OCI-LY1 (cell line): ENCODE measurements around the gene FOXK1.

ENCODE experiments used
- H2AFZ ChIP-seq: fragments of 200-600 bp; sonication (generic), shearing (Covaris generic); 2 replicates; pipeline ENCODE4 v1.6.0; 2014; ENCODE audit warnings: antibody characterized with exemption, mild to moderate bottlenecking, low read length
- H3F3A ChIP-seq: fragments of 200-600 bp; sonication (generic), shearing (Covaris generic); 2 replicates; pipeline ENCODE4 v1.6.0; 2014; ENCODE audit warnings: mild to moderate bottlenecking, antibody characterized with exemption, low read length, moderate library complexity; ENCODE audit not compliant: insufficient read depth
- H3K27ac ChIP-seq: fragments of 200-600 bp; sonication (generic); 2 replicates; pipeline ENCODE4 v1.5.1; 2014; ENCODE audit warnings: low read length, mixed run types, mild to moderate bottlenecking, low read depth; ENCODE audit not compliant: poor library complexity, severe bottlenecking
- H3K27me3 ChIP-seq: fragments of 200-600 bp; sonication (generic); 2 replicates; pipeline ENCODE4 v1.6.0; 2014; ENCODE audit warnings: antibody characterized with exemption, mild to moderate bottlenecking, low read length, moderate library complexity; ENCODE audit not compliant: insufficient read depth
- H3K36me3 ChIP-seq: fragments of 200-600 bp; sonication (generic); 2 replicates; pipeline ENCODE4 v1.6.1; 2014; ENCODE audit warnings: mild to moderate bottlenecking, antibody characterized with exemption, low read length, moderate library complexity, mixed read lengths; ENCODE audit not compliant: insufficient read depth
- H3K4me1 ChIP-seq: fragments of 200-600 bp; sonication (generic); 2 replicates; pipeline ENCODE4 v1.5.1; 2014; ENCODE audit warnings: mild to moderate bottlenecking, low read length, moderate library complexity; ENCODE audit not compliant: insufficient read depth, severe bottlenecking
- H3K4me2 ChIP-seq: fragments of 200-600 bp; sonication (generic), shearing (Covaris generic); 2 replicates; pipeline ENCODE4 v1.6.1; 2014; ENCODE audit warnings: low read length
- H3K4me3 ChIP-seq: fragments of 200-600 bp; sonication (generic); 2 replicates; pipeline ENCODE4 v1.5.1; 2014; ENCODE audit warnings: low read length, low read depth, mild to moderate bottlenecking, mixed read lengths; ENCODE audit not compliant: poor library complexity, severe bottlenecking
- H3K79me2 ChIP-seq: fragments of 200-600 bp; shearing (Covaris generic); 2 replicates; pipeline ENCODE4 v1.6.1; 2016; ENCODE audit warnings: mixed run types, low read length, mixed read lengths; ENCODE audit not compliant: insufficient read depth
- H3K9ac ChIP-seq: fragments of 200-600 bp; sonication (generic), shearing (Covaris generic); 2 replicates; pipeline ENCODE4 v1.6.1; 2014; ENCODE audit warnings: mild to moderate bottlenecking, low read length, mixed read lengths
- H3K9me2 ChIP-seq: fragments of 200-600 bp; sonication (generic), shearing (Covaris generic); 2 replicates; pipeline ENCODE4 v1.6.1; 2014; ENCODE audit warnings: low read depth, mild to moderate bottlenecking, low read length, mixed read lengths
- H3K9me3 ChIP-seq: fragments of 200-600 bp; shearing (Covaris generic); 2 replicates; pipeline ENCODE4 v1.6.1; 2014; ENCODE audit warnings: low read length, mixed read lengths
- H4K20me1 ChIP-seq: fragments of 200-600 bp; sonication (generic), shearing (Covaris generic); 2 replicates; pipeline ENCODE4 v1.6.0; 2016; ENCODE audit warnings: mild to moderate bottlenecking, low read length; ENCODE audit not compliant: insufficient read depth
- EZH2 ChIP-seq: fragments of 200-600 bp; sonication (generic), shearing (Covaris generic); IDR thresholded peaks from 2 replicates; pipeline ENCODE4 v1.8.0; 2017; ENCODE audit warnings: borderline replicate concordance, mixed run types, mild to moderate bottlenecking, antibody characterized with exemption, low read length, moderate library complexity, mixed read lengths
- TF ChIP-seq, protein P1 (sequence below): fragments of 200-600 bp; sonication (generic), shearing (Covaris generic); IDR thresholded peaks from 2 replicates; pipeline ENCODE4 v1.5.1; 2017; ENCODE audit warnings: mild to moderate bottlenecking, antibody characterized with exemption, low read length, moderate library complexity, mixed read lengths

Gene FOXK1

DNA sequence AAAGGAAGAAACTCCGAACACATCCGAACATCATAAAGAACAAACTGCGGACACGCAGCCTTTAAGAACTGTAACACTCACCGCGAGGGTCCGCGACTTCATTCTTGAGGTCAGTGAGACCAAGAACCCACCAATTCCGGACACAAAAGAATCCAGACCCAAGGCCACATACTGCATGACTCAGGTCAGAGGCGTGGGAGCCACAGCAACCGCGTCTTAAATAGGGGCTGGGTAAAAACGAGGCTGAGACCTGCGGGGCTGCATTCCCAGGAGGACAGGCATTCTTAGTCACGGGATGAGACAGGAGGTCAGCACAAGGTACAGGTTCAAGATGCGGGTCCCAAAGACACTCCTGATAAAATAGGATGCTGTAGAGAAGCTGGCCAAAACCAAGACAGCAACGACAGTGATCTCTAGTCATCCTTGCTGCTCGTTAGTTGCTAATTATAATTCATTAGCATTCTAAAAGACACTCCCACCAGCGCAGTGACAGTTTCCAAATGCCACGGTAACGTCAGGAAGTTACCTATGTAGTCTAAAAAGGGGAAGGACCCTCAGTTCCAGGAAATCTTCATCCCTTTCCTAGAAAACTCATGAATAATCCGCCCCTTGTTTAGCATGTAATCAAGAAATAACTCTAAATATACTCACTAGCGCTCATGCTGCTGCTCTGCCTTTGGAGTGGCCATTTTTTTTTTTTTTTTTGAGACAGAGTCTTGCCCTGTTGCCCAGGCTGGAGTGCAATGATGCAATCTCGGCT lies 112.7 kb downstream of the FOXK1 start:
- no peaks in the 10 kb centered on the region for H3K79me2 ChIP-seq
- H3F3A ChIP-seq = no peaks in the 10 kb centered on the region
- no peaks in the 10 kb centered on the region for H3K9me3 ChIP-seq
- no peak overlapping the region for H3K27ac ChIP-seq
- no peak overlapping the region for H3K4me2 ChIP-seq
- no peak overlapping the region for H3K4me3 ChIP-seq
- no peaks in the 10 kb centered on the region for H3K9me2 ChIP-seq
- H2AFZ ChIP-seq = no peak overlapping the region
- no peak for TF ChIP-seq EZH2
- TF ChIP-seq, protein P1, sequence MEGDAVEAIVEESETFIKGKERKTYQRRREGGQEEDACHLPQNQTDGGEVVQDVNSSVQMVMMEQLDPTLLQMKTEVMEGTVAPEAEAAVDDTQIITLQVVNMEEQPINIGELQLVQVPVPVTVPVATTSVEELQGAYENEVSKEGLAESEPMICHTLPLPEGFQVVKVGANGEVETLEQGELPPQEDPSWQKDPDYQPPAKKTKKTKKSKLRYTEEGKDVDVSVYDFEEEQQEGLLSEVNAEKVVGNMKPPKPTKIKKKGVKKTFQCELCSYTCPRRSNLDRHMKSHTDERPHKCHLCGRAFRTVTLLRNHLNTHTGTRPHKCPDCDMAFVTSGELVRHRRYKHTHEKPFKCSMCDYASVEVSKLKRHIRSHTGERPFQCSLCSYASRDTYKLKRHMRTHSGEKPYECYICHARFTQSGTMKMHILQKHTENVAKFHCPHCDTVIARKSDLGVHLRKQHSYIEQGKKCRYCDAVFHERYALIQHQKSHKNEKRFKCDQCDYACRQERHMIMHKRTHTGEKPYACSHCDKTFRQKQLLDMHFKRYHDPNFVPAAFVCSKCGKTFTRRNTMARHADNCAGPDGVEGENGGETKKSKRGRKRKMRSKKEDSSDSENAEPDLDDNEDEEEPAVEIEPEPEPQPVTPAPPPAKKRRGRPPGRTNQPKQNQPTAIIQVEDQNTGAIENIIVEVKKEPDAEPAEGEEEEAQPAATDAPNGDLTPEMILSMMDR = no peak
- no peak overlapping the region for H3K9ac ChIP-seq
- H4K20me1 ChIP-seq = no peaks in the 10 kb centered on the region
- no peaks in the 10 kb centered on the region for H3K4me1 ChIP-seq
- H3K36me3 ChIP-seq = peaks cover 27% of the 10 kb centered on the region
- no peaks in the 10 kb centered on the region for H3K27me3 ChIP-seq

- H3K79me2 ChIP-seq = no peaks in the 10 kb centered on the region
- H3K27me3 ChIP-seq = 0 out of 2 replicates have a peak, but pooled peaks cover 4% of the 10 kb centered on the region
- H3K36me3 ChIP-seq = peaks cover 12% of the 10 kb centered on the region
- H3K4me2 ChIP-seq = no peak overlapping the region
- H3K4me3 ChIP-seq = no peak overlapping the region
- H3K27ac ChIP-seq = no peak overlapping the region
- no peak overlapping the region for H3K9ac ChIP-seq
- TF ChIP-seq, protein P1 = no peak
- no peak for TF ChIP-seq EZH2
- no peaks in the 10 kb centered on the region for H4K20me1 ChIP-seq
- no peaks in the 10 kb centered on the region for H3F3A ChIP-seq
- no peaks in the 10 kb centered on the region for H3K4me1 ChIP-seq
- no peak overlapping the region for H2AFZ ChIP-seq
- no peaks in the 10 kb centered on the region for H3K9me3 ChIP-seq
- no peaks in the 10 kb centered on the region for H3K9me2 ChIP-seq
Measured at GRCh38 chr7:4796453-4796852, 114.4 kb downstream of the FOXK1 start.

DNA sequence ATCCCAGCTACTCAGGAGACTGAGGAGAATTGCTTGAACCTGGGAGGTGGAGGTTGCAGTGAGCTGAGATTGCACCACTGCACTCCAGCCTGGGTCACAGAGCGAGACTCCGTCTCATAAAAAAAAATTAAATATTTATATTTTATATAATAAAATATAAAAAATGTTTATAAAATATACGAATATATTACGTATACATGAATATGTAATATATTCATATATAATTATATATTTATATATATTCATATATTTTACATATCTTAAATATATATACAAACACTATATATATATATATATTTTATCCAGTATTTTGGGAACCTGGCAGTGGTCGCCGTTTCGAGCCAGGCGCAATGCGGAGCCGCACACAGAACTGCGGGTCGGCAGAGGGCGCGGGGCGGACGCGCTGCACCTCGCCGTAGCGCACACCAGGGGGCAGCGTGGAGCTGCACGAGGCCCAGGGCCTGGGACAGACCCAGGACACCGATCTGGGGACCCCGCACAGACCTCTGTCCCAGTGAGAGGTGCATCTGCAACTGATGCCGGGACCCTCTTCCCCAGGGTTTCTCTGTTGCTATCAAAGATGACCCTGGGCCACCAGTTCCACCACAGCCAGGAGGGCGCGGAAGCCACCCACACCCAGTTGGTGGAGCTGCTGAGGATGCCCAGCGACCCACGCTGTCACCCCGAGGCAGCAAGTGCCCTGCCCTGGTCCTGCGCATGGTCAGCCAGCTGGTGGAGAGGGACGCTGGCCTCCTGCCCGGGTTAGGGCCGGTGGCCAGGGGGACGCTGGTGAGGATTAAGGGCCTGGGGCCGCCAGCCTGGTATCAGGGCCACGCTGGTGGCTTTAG lies 116.0 kb downstream of the FOXK1 start:
- Histone ChIP-seq H3K79me2 (no peaks in the 10 kb centered on the region), H3K9ac (no peak overlapping the region), H4K20me1 (no peaks in the 10 kb centered on the region), H3K4me2 (no peak overlapping the region), H3K4me1 (no peaks in the 10 kb centered on the region), H3K9me3 (no peaks in the 10 kb centered on the region), H3K9me2 (no peaks in the 10 kb centered on the region), H3K27me3 (0 out of 2 replicates have a peak, but pooled peaks cover 4% of the 10 kb centered on the region), H3K4me3 (no peak overlapping the region), H2AFZ (no peak overlapping the region), H3K36me3 (no peaks in the 10 kb centered on the region; the same call in 1 of the 2 replicates), H3F3A (no peaks in the 10 kb centered on the region), H3K27ac (no peak overlapping the region)
- TF ChIP-seq, protein P1 = peak; percentile 78
- TF ChIP-seq EZH2 = no peak
